GM18861 (cell line): ENCODE data around the gene GSG1L.

Experiments
- ATAC-seq: cut with Tn5 transposase; IDR thresholded peaks from one replicate; pipeline ENCODE4 v1.9.1; 2021; ENCODE audit not compliant: unreplicated experiment

GSG1L gene

GRCh38 chr16:27860091-27860490 lies 203.4 kb downstream of the GSG1L start:
- ATAC-seq, result no peak

- ATAC-seq, result no peak
Measured at GRCh38 chr16:27859020-27859419, 204.5 kb downstream of the GSG1L start.

GRCh38 chr16:27853651-27854050 lies 209.9 kb downstream of the GSG1L start:
- no peak for ATAC-seq

GRCh38 chr16:27853101-27853500 lies 210.4 kb downstream of the GSG1L start:
- no peak for ATAC-seq

GRCh38 chr16:27852681-27853080 lies 210.8 kb downstream of the GSG1L start:
- ATAC-seq, result no peak

GRCh38 chr16:27852116-27852515 lies 211.4 kb downstream of the GSG1L start:
- ATAC-seq, result no peak

- no peak for ATAC-seq
Measured at GRCh38 chr16:27851586-27851985, 211.9 kb downstream of the GSG1L start.

GRCh38 chr16:27849621-27850020 lies 213.9 kb downstream of the GSG1L start:
- no peak for ATAC-seq

GRCh38 chr16:27847030-27847550 lies 216.4 kb downstream of the GSG1L start:
- no peak for ATAC-seq

GRCh38 chr16:27844826-27845225 lies 218.7 kb downstream of the GSG1L start:
- no peak for ATAC-seq

- no peak for ATAC-seq
Measured at GRCh38 chr16:27843800-27844199, 219.7 kb downstream of the GSG1L start.

- no peak for ATAC-seq
Measured at GRCh38 chr16:27841911-27842310, 221.6 kb downstream of the GSG1L start.

GRCh38 chr16:27841061-27841801 lies 222.3 kb downstream of the GSG1L start:
- no peak for ATAC-seq

- no peak for ATAC-seq
Measured at GRCh38 chr16:27840311-27841060, 223.0 kb downstream of the GSG1L start.

- ATAC-seq, result no peak
Measured at GRCh38 chr16:27839419-27839818, 224.1 kb downstream of the GSG1L start.

- no peak for ATAC-seq
Measured at GRCh38 chr16:27838536-27839175, 224.9 kb downstream of the GSG1L start.

- ATAC-seq, result no peak
Measured at GRCh38 chr16:27829975-27830374, 233.5 kb downstream of the GSG1L start.

GRCh38 chr16:27828671-27829070 lies 234.8 kb downstream of the GSG1L start:
- ATAC-seq, result no peak

GRCh38 chr16:27827765-27828164 lies 235.7 kb downstream of the GSG1L start:
- no peak for ATAC-seq

- no peak for ATAC-seq
Measured at GRCh38 chr16:27826893-27827289, 236.6 kb downstream of the GSG1L start.

- ATAC-seq, result no peak
Measured at GRCh38 chr16:27826081-27826892, 237.2 kb downstream of the GSG1L start.
